OCI-LY7 (cell line): ENCODE results near the gene HLA-A. TPM values are rescaled to one million over a fixed set of nuclear protein-coding genes. Genes with fewer than 3 reads are reported as not detected.
"Not testable (repeated sequence)": the region's sequence is repeated elsewhere in the genome, so short reads cannot be mapped to it uniquely, and the experiment has no call there.

Source experiments
- BruUV-seq: library from RNA; stranded (reverse); fragments of 400-500 nt; replicated peaks from 2 replicates; lab custom pipeline; 2021; lab: Mats Ljungman, UMichigan
- CTCF ChIA-PET: fragments of 300-600 bp; sonication (Branson Sonifier 250); formaldehyde crosslinking; loops from one replicate; lab custom pipeline; 2022; ENCODE audit warnings: antibody characterized with exemption; ENCODE audit not compliant: unreplicated experiment; lab: Charles Lee
- POLR2A ChIA-PET: fragments of 300-600 bp; sonication (Branson Sonifier 250); formaldehyde crosslinking; loops from one replicate; lab custom pipeline; 2022; ENCODE audit warnings: antibody characterized with exemption; lab: Charles Lee
- DNase-seq: peaks from one replicate; pipeline ENCODE4 v3.0.0-alpha.2; 2015; ENCODE audit warnings: low spot score
- H2AFZ ChIP-seq: fragments of 200-600 bp; sonication (generic), shearing (Covaris generic); 2 replicates; pipeline ENCODE4 v1.6.1; 2014; ENCODE audit warnings: mild to moderate bottlenecking, antibody characterized with exemption, low read length, moderate library complexity
- H3K27ac ChIP-seq: fragments of 200-600 bp; sonication (generic); 2 replicates; pipeline ENCODE4 v1.5.1; 2014; ENCODE audit warnings: mixed run types, low read depth, mild to moderate bottlenecking, moderate library complexity, low read length, inconsistent platforms; ENCODE audit not compliant: poor library complexity, severe bottlenecking
- H3K36me3 ChIP-seq: fragments of 200-600 bp; sonication (generic); 2 replicates; pipeline ENCODE4 v1.6.1; 2014; ENCODE audit warnings: mild to moderate bottlenecking, antibody characterized with exemption, low read length, moderate library complexity, mixed read lengths; ENCODE audit not compliant: insufficient read depth
- H3K4me1 ChIP-seq: fragments of 200-600 bp; sonication (generic); 2 replicates; pipeline ENCODE4 v1.5.1; 2014; ENCODE audit warnings: mild to moderate bottlenecking, low read length; ENCODE audit not compliant: insufficient read depth, poor library complexity, severe bottlenecking
- H3K4me2 ChIP-seq: fragments of 200-600 bp; sonication (generic); 2 replicates; pipeline ENCODE4 v1.6.1; 2014; ENCODE audit warnings: mild to moderate bottlenecking, low read length
- H3K4me3 ChIP-seq: fragments of 200-600 bp; sonication (generic); 2 replicates; pipeline ENCODE4 v1.5.1; 2014; ENCODE audit warnings: mild to moderate bottlenecking, low read depth, low read length; ENCODE audit not compliant: poor library complexity, severe bottlenecking
- H3K79me2 ChIP-seq: fragments of 200-600 bp; sonication (generic); 2 replicates; pipeline ENCODE4 v1.6.1; 2016; ENCODE audit warnings: low read depth, mild to moderate bottlenecking, low read length, moderate library complexity, mixed read lengths; ENCODE audit not compliant: insufficient read depth
- H3K9me2 ChIP-seq: fragments of 200-600 bp; sonication (generic); 2 replicates; pipeline ENCODE4 v1.6.1; 2016; ENCODE audit warnings: mild to moderate bottlenecking, low read length, mixed read lengths; ENCODE audit not compliant: insufficient read depth
- H3K9me3 ChIP-seq: fragments of 200-600 bp; sonication (generic); 2 replicates; pipeline ENCODE4 v1.6.1; 2014; ENCODE audit warnings: mild to moderate bottlenecking, mixed run types, low read length, mixed read lengths
- H4K20me1 ChIP-seq: fragments of 200-600 bp; sonication (generic); 2 replicates; pipeline ENCODE4 v1.6.1; 2014; ENCODE audit warnings: mild to moderate bottlenecking, antibody characterized with exemption, low read length, moderate library complexity, mixed read lengths; ENCODE audit not compliant: insufficient read depth
- EZH2phosphoT487 ChIP-seq: fragments of 200-600 bp; sonication (generic); IDR thresholded peaks from 2 replicates; pipeline ENCODE4 v1.6.1; 2018; ENCODE audit warnings: low read depth, borderline replicate concordance, mild to moderate bottlenecking, mixed run types, antibody characterized with exemption, low read length, moderate library complexity, mixed read lengths
- intact Hi-C: fragments of 100-400 bp; cut with micrococcal nuclease; formaldehyde crosslinking; loops from one replicate; pipeline ENCODE4 v1.10.0; 2022; ENCODE audit not compliant: unreplicated experiment
- total RNA-seq, 2 experiments: library from RNA; depleted of rRNA in 1 of 2; stranded (reverse); fragments of >200 nt in 1 of 2; shearing (Covaris generic) in 1 of 2; gene quantifications; 2 replicates each; pipeline ENCODE4 v1.2.3, GENCODE V29; 2014 to 2022
- TF ChIP-seq, protein P1 (sequence below): fragments of 200-600 bp; sonication (generic); conservative IDR thresholded peaks from 2 replicates; pipeline ENCODE4 v1.5.1; 2014; ENCODE audit warnings: mild to moderate bottlenecking, antibody characterized with exemption, low read length, moderate library complexity, mixed read lengths

The HLA-A gene
- total RNA-seq, 2 experiments from 2014 or later, result 393 to 672 TPM

DNA sequence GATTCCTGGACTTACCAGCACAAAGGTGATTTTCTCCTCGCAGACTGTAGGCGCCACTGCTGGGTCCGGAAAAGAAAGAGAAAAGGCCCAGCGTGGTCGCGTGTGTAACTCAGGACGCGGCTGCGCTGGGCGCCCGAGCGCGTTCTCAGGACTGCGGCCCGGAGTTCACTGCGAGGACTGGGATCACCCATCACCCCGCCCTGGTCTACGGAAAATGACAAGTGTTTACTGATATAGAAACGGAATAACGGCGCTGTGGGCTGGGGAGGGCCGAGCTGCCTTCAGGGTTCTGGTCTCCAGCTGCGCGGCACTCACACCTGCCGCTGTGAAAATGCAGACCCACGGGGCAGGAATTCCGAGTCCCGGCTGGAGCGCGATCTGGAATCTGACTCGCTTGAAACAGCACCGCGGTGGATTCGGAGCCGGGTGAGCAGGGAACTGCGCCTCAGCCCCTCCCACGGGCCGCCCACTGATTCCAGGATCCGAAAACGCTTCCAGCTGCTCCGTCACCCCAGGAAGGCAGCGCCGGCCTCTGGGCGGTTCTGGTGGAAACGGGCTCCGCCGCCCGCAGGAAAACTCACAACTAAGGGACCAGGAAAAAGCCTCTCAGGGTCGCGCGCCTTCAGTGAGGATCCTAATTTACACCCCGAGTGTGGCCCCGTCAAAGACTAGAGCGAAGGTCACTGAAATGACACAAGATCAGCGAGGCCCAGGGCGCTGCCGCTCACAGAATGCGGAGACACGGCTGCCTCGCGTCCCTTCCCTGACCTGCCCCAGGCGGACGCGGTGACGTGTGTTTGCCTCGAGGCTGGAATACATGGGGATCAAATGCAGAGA is 34.5 kb downstream of the HLA-A start:
- H3K4me2 ChIP-seq, result peak overlapping the region; percentile 55
- intact Hi-C loops, result no loop called here
- peaks cover 10% of the 10 kb centered on the region for H3K4me1 ChIP-seq
- DNase-seq, result peak; percentile 29
- H3K79me2 ChIP-seq, result no peaks in the 10 kb centered on the region
- POLR2A ChIA-PET, result interaction anchor here (0.7 kb wide), 1 partner anchor 280 kb away, joined by 3 read pairs; no protein-coding TSS in a partner anchor
- peak overlapping the region; percentile 23; the same call in 1 of the 2 replicates for H2AFZ ChIP-seq
- H3K9me2 ChIP-seq, result no peaks in the 10 kb centered on the region
- no peaks in the 10 kb centered on the region for H3K36me3 ChIP-seq
- no peaks in the 10 kb centered on the region for H3K9me3 ChIP-seq
- TF ChIP-seq, protein P1, sequence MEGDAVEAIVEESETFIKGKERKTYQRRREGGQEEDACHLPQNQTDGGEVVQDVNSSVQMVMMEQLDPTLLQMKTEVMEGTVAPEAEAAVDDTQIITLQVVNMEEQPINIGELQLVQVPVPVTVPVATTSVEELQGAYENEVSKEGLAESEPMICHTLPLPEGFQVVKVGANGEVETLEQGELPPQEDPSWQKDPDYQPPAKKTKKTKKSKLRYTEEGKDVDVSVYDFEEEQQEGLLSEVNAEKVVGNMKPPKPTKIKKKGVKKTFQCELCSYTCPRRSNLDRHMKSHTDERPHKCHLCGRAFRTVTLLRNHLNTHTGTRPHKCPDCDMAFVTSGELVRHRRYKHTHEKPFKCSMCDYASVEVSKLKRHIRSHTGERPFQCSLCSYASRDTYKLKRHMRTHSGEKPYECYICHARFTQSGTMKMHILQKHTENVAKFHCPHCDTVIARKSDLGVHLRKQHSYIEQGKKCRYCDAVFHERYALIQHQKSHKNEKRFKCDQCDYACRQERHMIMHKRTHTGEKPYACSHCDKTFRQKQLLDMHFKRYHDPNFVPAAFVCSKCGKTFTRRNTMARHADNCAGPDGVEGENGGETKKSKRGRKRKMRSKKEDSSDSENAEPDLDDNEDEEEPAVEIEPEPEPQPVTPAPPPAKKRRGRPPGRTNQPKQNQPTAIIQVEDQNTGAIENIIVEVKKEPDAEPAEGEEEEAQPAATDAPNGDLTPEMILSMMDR, result 0 out of 2 replicates have a peak, but pooled peaks have one; percentile 13
- no peak for TF ChIP-seq EZH2phosphoT487
- no peak overlapping the region for H3K27ac ChIP-seq
- H4K20me1 ChIP-seq, result no peaks in the 10 kb centered on the region
- peak overlapping the region; percentile 53 for H3K4me3 ChIP-seq
- BruUV-seq, result no TSS peak
- CTCF ChIA-PET, result interaction anchor here (0.8 kb wide), 1 partner anchor 10 kb away, joined by 3 read pairs; no protein-coding TSS in a partner anchor

DNA sequence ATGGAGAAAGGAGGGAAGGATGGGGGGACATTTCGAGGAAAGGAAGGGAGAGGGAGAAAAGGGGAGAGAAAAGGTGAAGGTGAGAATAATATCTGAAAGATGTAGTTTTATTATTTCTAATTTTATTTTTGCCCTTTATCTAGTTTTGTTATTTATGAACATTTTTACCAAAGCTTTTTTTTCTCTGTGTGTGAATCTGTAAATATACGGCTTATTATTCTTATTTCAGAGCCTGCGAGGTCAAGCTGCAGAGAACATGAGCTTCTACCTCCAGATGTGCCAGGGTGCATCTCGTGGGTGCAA is 35.0 kb downstream of the HLA-A start:
- peak overlapping the region; percentile 55 for H3K4me2 ChIP-seq
- BruUV-seq, result no TSS peak
- CTCF ChIA-PET, result interaction anchor here (0.8 kb wide), 1 partner anchor 10 kb away, joined by 3 read pairs; no protein-coding TSS in a partner anchor
- H3K4me1 ChIP-seq, result peaks cover 4% of the 10 kb centered on the region
- TF ChIP-seq, protein P1, result no peak
- TF ChIP-seq EZH2phosphoT487, result no peak
- no peaks in the 10 kb centered on the region for H3K79me2 ChIP-seq
- H3K36me3 ChIP-seq, result no peaks in the 10 kb centered on the region
- POLR2A ChIA-PET, result interaction anchor here (0.7 kb wide), 1 partner anchor 279 kb away, joined by 3 read pairs; no protein-coding TSS in a partner anchor
- H3K9me3 ChIP-seq, result no peaks in the 10 kb centered on the region
- H3K4me3 ChIP-seq, result peak overlapping the region; percentile 53
- no peak overlapping the region for H2AFZ ChIP-seq
- DNase-seq, result no peak
- no peaks in the 10 kb centered on the region for H3K9me2 ChIP-seq
- intact Hi-C loops, result no loop called here
- no peaks in the 10 kb centered on the region for H4K20me1 ChIP-seq
- H3K27ac ChIP-seq, result no peak overlapping the region

DNA sequence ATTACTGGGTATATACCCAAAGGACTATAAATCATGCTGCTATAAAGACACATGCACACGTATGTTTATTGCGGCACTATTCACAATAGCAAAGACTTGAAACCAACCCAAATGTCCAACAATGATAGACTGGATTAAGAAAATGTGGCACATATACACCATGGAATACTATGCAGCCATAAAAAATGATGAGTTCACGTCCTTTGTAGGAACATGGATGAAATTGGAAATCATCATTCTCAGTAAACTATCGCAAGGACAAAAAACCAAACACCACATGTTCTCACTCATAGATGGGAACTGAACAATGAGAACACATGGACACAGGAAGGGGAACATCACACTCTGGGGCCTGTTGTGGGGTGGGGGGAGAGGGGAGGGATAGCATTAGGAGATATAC is 37.7 kb downstream of the HLA-A start:
- intact Hi-C loops, H4K20me1 ChIP-seq, H3K9me2 ChIP-seq, H2AFZ ChIP-seq, POLR2A ChIA-PET, CTCF ChIA-PET, DNase-seq, H3K36me3 ChIP-seq, BruUV-seq, H3K4me3 ChIP-seq, H3K9me3 ChIP-seq, H3K27ac ChIP-seq, H3K79me2 ChIP-seq, H3K4me1 ChIP-seq, H3K4me2 ChIP-seq: not testable (repeated sequence)
